ENCODE data around the gene HRH2.

The HRH2 gene

DNA sequence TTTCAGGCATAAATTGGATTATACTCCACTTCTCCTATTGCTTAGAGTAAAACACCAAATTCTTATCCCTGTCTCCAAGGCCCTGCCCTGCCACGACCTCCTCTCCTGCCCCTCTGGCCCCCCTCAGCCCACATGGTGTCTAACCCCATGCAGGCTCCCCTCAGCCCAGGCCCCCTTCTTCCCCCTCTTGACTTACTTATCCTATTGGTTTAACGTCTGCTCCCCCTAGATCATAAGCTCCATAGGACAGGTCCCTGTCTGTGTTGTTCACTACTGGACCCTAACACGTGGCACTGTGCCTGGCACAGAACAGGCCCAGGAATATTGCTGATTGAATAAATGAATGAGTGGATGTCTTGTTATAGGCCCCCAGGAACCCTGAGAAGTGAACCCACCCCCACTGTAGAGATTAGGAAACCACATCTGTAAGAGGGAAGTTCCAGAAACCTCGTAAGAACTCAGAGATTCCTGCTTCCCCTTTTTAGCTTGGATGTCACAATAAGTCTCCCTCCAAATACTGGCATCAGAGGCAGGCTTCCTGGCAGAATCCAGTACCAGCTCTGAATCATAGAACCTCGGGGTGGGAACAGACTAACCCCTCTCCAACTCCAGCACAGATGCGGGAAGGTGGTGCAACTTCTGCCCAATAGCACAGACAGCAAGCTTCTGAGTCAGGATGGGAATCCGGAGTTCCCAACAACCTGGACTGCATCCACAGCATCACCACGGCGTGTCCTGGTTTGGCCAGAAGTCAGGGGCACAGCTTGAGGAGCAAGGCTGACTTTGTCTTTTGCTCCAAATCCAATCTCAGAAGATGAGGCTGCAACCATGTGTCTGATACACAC lies 31.5 kb downstream of the HRH2 start:
- Histone ChIP-seq H3K4me3 (replicated peaks; ENCODE audit: low read depth, low read length) (no peak overlapping the region), H3K36me3 (ENCODE audit: control insufficient read depth, insufficient read depth, low read length) (no peaks in the 10 kb centered on the region), H3K27me3 (replicated peaks; ENCODE audit: control insufficient read depth, insufficient read depth, low read length) (no peaks in the 10 kb centered on the region; the same call in 1 of the 2 replicates)
- TF ChIP-seq, protein P1, sequence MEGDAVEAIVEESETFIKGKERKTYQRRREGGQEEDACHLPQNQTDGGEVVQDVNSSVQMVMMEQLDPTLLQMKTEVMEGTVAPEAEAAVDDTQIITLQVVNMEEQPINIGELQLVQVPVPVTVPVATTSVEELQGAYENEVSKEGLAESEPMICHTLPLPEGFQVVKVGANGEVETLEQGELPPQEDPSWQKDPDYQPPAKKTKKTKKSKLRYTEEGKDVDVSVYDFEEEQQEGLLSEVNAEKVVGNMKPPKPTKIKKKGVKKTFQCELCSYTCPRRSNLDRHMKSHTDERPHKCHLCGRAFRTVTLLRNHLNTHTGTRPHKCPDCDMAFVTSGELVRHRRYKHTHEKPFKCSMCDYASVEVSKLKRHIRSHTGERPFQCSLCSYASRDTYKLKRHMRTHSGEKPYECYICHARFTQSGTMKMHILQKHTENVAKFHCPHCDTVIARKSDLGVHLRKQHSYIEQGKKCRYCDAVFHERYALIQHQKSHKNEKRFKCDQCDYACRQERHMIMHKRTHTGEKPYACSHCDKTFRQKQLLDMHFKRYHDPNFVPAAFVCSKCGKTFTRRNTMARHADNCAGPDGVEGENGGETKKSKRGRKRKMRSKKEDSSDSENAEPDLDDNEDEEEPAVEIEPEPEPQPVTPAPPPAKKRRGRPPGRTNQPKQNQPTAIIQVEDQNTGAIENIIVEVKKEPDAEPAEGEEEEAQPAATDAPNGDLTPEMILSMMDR (IDR thresholded peaks at IDR 0.05; ENCODE audit: insufficient read depth, low read length, poor library complexity, severe bottlenecking) = no peak
- DNase-seq (ENCODE audit: extremely low read depth, insufficient read length) = no peak

DNA sequence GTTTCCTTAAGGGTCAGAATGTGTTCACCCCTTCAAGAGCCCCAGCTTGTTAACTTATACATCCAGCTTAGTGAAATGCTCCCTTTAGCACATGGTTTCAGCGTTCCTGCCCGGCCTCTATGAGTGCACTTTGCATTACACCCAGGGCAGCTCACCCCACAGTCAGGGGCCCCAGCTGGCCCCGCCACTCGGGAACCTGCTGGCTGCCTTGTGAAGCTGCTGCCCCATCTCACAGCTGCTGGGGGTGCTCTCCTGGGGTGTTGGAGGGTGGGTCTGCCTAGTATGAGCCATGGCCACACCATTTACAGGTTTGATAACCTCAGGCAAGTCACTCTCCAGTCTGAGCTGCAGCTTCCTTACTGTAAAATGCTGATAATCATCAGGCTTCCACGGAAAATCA lies 32.2 kb downstream of the HRH2 start:
- DNase-seq (ENCODE audit: extremely low read depth, insufficient read length) = no peak
- no peaks in the 10 kb centered on the region; the same call in 1 of the 2 replicates for H3K27me3 ChIP-seq (replicated peaks; ENCODE audit: control insufficient read depth, insufficient read depth, low read length)
- H3K4me3 ChIP-seq (replicated peaks; ENCODE audit: low read depth, low read length) = no peak overlapping the region
- H3K36me3 ChIP-seq (ENCODE audit: control insufficient read depth, insufficient read depth, low read length) = no peaks in the 10 kb centered on the region
- TF ChIP-seq, protein P1 (IDR thresholded peaks at IDR 0.05; ENCODE audit: insufficient read depth, low read length, poor library complexity, severe bottlenecking) = no peak

DNA sequence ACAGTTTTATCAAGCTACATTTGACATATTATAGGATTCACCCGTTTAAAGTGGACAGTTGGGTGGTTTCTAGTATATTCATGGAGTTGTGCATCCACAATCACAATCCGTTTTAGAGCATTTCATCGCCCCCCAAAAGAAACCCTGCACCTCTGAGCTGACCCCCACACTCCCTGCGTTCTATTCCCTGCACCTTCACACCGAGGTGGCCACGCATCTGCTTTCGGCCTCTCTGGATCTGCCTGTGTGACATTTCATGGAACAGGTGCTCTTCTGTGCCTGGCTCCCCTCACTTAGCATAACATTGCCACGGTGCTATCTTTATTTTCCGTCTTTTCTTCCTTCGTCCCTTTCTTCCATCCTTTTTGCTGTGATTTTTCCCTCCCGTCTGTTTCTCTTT lies 32.7 kb downstream of the HRH2 start:
- no peak for DNase-seq (ENCODE audit: extremely low read depth, insufficient read length)
- Histone ChIP-seq H3K36me3 (ENCODE audit: control insufficient read depth, insufficient read depth, low read length) (no peaks in the 10 kb centered on the region), H3K27me3 (replicated peaks; ENCODE audit: control insufficient read depth, insufficient read depth, low read length) (no peaks in the 10 kb centered on the region; the same call in 1 of the 2 replicates), H3K4me3 (replicated peaks; ENCODE audit: low read depth, low read length) (no peak overlapping the region)
- TF ChIP-seq, protein P1 (IDR thresholded peaks at IDR 0.05; ENCODE audit: insufficient read depth, low read length, poor library complexity, severe bottlenecking) = no peak

DNA sequence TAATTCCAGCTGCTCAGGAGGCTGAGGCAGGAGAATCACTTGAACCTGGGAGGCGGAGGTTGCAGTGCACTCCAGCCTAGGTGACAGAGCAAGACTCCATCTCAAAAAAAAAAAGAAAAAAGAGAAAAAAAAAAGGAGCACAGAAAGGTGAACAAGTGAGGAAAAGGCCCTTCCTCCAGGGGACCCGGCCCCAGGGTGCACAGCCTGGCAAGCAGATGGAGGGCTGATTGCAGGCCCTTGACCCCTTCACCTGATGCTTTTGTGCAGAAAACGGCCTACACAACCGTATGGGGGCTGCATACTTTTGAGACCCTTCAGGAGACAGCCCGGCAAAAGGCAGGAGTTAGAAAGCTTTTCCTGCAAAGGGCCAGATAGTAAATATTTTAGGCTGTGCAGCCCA lies 33.9 kb downstream of the HRH2 start:
- Histone ChIP-seq H3K4me3 (replicated peaks; ENCODE audit: low read depth, low read length) (no peak overlapping the region), H3K27me3 (replicated peaks; ENCODE audit: control insufficient read depth, insufficient read depth, low read length) (no peaks in the 10 kb centered on the region; the same call in 1 of the 2 replicates), H3K36me3 (ENCODE audit: control insufficient read depth, insufficient read depth, low read length) (no peaks in the 10 kb centered on the region)
- TF ChIP-seq, protein P1 (IDR thresholded peaks at IDR 0.05; ENCODE audit: insufficient read depth, low read length, poor library complexity, severe bottlenecking) = no peak
- DNase-seq (ENCODE audit: extremely low read depth, insufficient read length) = no peak

DNA sequence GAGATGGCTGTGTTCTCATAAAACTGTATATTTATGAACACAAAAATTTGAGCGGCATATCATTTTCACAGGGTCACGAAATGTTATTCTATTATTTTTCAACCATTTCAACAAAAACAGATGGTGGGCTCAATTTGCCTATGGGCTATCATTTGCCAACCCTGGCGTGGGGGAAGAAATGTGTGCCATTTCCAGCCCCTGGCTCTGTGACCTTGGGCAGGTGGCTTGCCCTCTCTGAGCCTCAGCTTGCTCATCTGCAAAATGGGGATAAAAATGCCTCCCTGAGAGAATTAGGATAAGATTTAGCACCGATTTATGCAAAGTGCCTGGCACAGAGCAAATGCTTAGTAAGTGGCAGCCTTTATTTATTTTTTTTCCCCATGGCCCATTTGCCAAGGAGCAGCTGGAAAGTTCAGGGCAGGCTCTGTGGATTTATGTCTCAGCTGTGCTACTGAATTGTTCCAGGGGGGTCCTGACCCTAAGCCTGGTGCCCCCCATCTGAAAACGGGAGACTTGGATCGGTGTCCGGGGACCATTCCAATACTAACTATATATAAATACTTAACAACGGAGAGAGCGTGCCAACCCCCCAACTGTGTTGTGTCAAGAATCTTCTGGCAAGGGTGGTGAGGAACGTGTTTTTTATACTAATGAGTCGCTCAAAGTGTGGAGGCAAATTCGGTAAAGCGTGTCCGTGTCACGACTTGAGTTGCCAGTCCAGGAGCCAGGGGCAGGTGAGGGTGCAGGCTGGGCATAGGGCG lies 34.5 kb downstream of the HRH2 start:
- no peaks in the 10 kb centered on the region; the same call in 1 of the 2 replicates for H3K27me3 ChIP-seq (replicated peaks; ENCODE audit: control insufficient read depth, insufficient read depth, low read length)

More for the DNA sequence above, 34.5 kb downstream of the HRH2 start:
- TF ChIP-seq, protein P1 (IDR thresholded peaks at IDR 0.05; ENCODE audit: insufficient read depth, low read length, poor library complexity, severe bottlenecking) = no peak
- H3K4me3 ChIP-seq (replicated peaks; ENCODE audit: low read depth, low read length) = no peak overlapping the region
- H3K36me3 ChIP-seq (ENCODE audit: control insufficient read depth, insufficient read depth, low read length) = no peaks in the 10 kb centered on the region
- no peak for DNase-seq (ENCODE audit: extremely low read depth, insufficient read length)

Data from GM06990 (cell line).